HepG2 (cell line): ENCODE measurements around the gene TBC1D22A. TPM values are rescaled to one million over a fixed set of nuclear protein-coding genes. Genes with fewer than 3 reads are reported as not detected.
A peak's percentile ranks its signal among the peaks of the same experiment; 100 is the strongest.

ENCODE experiments used
- ATAC-seq: fragments of 200-7000 bp; cut with Tn5 transposase; 3 replicates; pipeline ENCODE4 v1.9.1; 2020; ENCODE audit warnings: mild to moderate bottlenecking, moderate library complexity
- BruUV-seq: library from RNA; stranded (reverse); fragments of 400-500 nt; replicated peaks from 2 replicates; lab custom pipeline; 2021; lab: Mats Ljungman, UMichigan
- CTCF ChIA-PET: fragments of 300-600 bp; formaldehyde crosslinking; extraction: SDS; loops from one replicate; lab custom pipeline; 2021; ENCODE audit warnings: low total read pairs, inconsistent platforms, low intra/inter-chr PET ratio; lab: Yijun Ruan, JAX
- POLR2A ChIA-PET: fragments of 350-600 bp; sonication (Branson Sonifier 250); formaldehyde crosslinking; loops from one replicate; lab custom pipeline; 2020; ENCODE audit warnings: antibody characterized with exemption, inconsistent platforms; lab: Yijun Ruan, JAX
- DNase-seq: peaks from one replicate; pipeline ENCODE4 v3.0.0-alpha.2; 2015; ENCODE audit warnings: low spot score
- FAIRE-seq: peaks from 3 replicates; lab custom pipeline; 2011; peaks lifted over from hg19 to GRCh38; lab: Jason Lieb, UNC
- H2AFZ ChIP-seq: one replicate; pipeline ENCODE4 v1.6.1; 2011; ENCODE audit warnings: low read length, inconsistent platforms
- H3K27ac ChIP-seq: fragments of 300-600 bp; 3 replicates; pipeline ENCODE4 v1.8.0; 2011; ENCODE audit warnings: mixed run types, mild to moderate bottlenecking, mixed read lengths, low read length, inconsistent platforms; ENCODE audit not compliant: insufficient read depth; ENCODE audit errors: extremely low read length
- H3K27me3 ChIP-seq, 2 experiments: fragments of 200-600 bp in 1 of 2; 2 replicates in 1 of 2; 3 replicates in 1 of 2; pipeline versions ENCODE4 v1.6.0 to v1.8.0; 2011; ENCODE audit warnings: low read length in 2 of 2, mild to moderate bottlenecking in 2 of 2, moderate library complexity in 2 of 2, inconsistent platforms in 1 of 2; ENCODE audit not compliant: insufficient read depth in 2 of 2, control insufficient read depth in 1 of 2
- H3K36me3 ChIP-seq, 2 experiments: fragments of 200-600 bp in 1 of 2; replicated peaks in 1 of 2; 2 replicates in 1 of 2; 3 replicates in 1 of 2; pipeline versions ENCODE4 v1.5.1 to v1.8.0; 2011; ENCODE audit warnings: low read length in 2 of 2, inconsistent platforms in 1 of 2; ENCODE audit not compliant: insufficient read depth in 2 of 2, control insufficient read depth in 1 of 2
- H3K4me1 ChIP-seq: 2 replicates; pipeline ENCODE4 v1.5.1; 2012; ENCODE audit warnings: low read length, inconsistent platforms; ENCODE audit not compliant: insufficient read depth
- H3K4me2 ChIP-seq: 2 replicates; pipeline ENCODE4 v1.6.0; 2011; ENCODE audit warnings: low read depth, low read length, inconsistent platforms
- H3K4me3 ChIP-seq, 3 experiments: fragments of 200-600 bp in 1 of 3; sonication (generic), shearing (Covaris generic) in 1 of 3; replicated peaks in 1 of 3; 2 replicates each; pipeline ENCODE4 v1.5.1; 2011 to 2016; ENCODE audit warnings: low read length in 3 of 3, inconsistent platforms in 2 of 3, low read depth in 2 of 3, mild to moderate bottlenecking in 2 of 3, control low read depth in 1 of 3, mixed read lengths in 1 of 3; ENCODE audit not compliant: insufficient read depth in 1 of 3
- H3K79me2 ChIP-seq: one replicate; pipeline ENCODE4 v1.6.1; 2011; ENCODE audit warnings: low read length, inconsistent platforms; ENCODE audit not compliant: insufficient read depth
- H3K9ac ChIP-seq: 2 replicates; pipeline ENCODE4 v1.6.0; 2011; ENCODE audit warnings: mild to moderate bottlenecking, low read depth, low read length, inconsistent platforms; ENCODE audit not compliant: insufficient read depth
- H3K9me3 ChIP-seq: 2 replicates; pipeline ENCODE4 v1.5.1; 2012; ENCODE audit warnings: mild to moderate bottlenecking, low read length
- H4K20me1 ChIP-seq: 2 replicates; pipeline ENCODE4 v1.6.0; 2011; ENCODE audit warnings: inconsistent platforms, mild to moderate bottlenecking, low read length, moderate library complexity; ENCODE audit not compliant: insufficient read depth
- AGO2 ChIP-seq: fragments of 200-400 bp; formaldehyde crosslinking; optimal IDR thresholded peaks from 2 replicates; pipeline ENCODE3; 2017; ENCODE audit warnings: mild to moderate bottlenecking, low read depth, low read length, moderate library complexity
- CCAR2 ChIP-seq: fragments of 200-400 bp; formaldehyde crosslinking; optimal IDR thresholded peaks from 2 replicates; pipeline ENCODE3; 2018; ENCODE audit warnings: low read depth, mild to moderate bottlenecking, low read length, moderate library complexity
- EED ChIP-seq: sonication (generic); formaldehyde crosslinking; IDR thresholded peaks from 2 replicates; pipeline ENCODE4 v1.5.0; 2020; ENCODE audit warnings: mild to moderate bottlenecking, missing genetic modification reagents
- ELF3 ChIP-seq: IDR thresholded peaks from 2 replicates; pipeline ENCODE4 v1.6.1; 2016; ENCODE audit warnings: missing genetic modification reagents, missing compliant biosample characterization
- KDM5A ChIP-seq: fragments of 200-600 bp; sonication (generic); IDR thresholded peaks from 2 replicates; pipeline ENCODE4 v1.7.0; 2018; ENCODE audit warnings: antibody characterized with exemption, mild to moderate bottlenecking, low read length, borderline replicate concordance
- KMT2A ChIP-seq: sonication (generic); formaldehyde crosslinking; IDR thresholded peaks from 2 replicates; pipeline ENCODE4 v1.4.0; 2020; ENCODE audit warnings: missing genetic modification reagents
- LCORL ChIP-seq, 2 experiments: fragments of 450-650 bp in 1 of 2; sonication (generic) in 1 of 2; formaldehyde crosslinking in 1 of 2; IDR thresholded peaks; 2 replicates each; pipeline versions ENCODE4 v1.5.0 to v1.6.1; 2017 to 2020; ENCODE audit warnings: antibody characterized with exemption in 1 of 2, missing genetic modification reagents in 1 of 2
- MED8 ChIP-seq: sonication (generic); formaldehyde crosslinking; IDR thresholded peaks from 2 replicates; pipeline ENCODE4 v1.8.1; 2023; ENCODE audit warnings: mild to moderate bottlenecking, missing genetic modification reagents; ENCODE audit not compliant: insufficient replicate concordance
- RCOR2 ChIP-seq: IDR thresholded peaks from 2 replicates; pipeline ENCODE4 v1.6.1; 2016; ENCODE audit warnings: missing biosample characterization, missing genetic modification reagents
- YEATS4 ChIP-seq: sonication (generic); formaldehyde crosslinking; IDR thresholded peaks from 2 replicates; pipeline ENCODE4 v1.4.0; 2020; ENCODE audit warnings: missing genetic modification reagents, borderline replicate concordance
- ZNF746 ChIP-seq: sonication (generic); formaldehyde crosslinking; IDR thresholded peaks from 2 replicates; pipeline ENCODE4 v1.8.0; 2022; ENCODE audit warnings: mild to moderate bottlenecking, missing genetic modification reagents
- ZNF761 ChIP-seq: sonication (generic); formaldehyde crosslinking; conservative IDR thresholded peaks from 2 replicates; pipeline ENCODE4 v1.4.0; 2020; ENCODE audit warnings: mild to moderate bottlenecking, missing genetic modification reagents
- WGBS: methylation state at CpG from one replicate; pipeline ENCODE4 v1.1.6; 2017; ENCODE audit warnings: low lambda C conversion rate; 5-methylcytosine and 5-hydroxymethylcytosine counted together
- in situ Hi-C: cut with HindIII; loops from 2 replicates; pipeline ENCODE4 v1.10.0; 2017; ENCODE audit warnings: low pct_unique_long_range_greater_than_20kb; ENCODE audit not compliant: extremely low pct_ligation_motif_present
- intact Hi-C: fragments of 100-400 bp; cut with micrococcal nuclease; formaldehyde crosslinking; loops from one replicate; pipeline ENCODE4 v1.10.0; 2022; ENCODE audit not compliant: unreplicated experiment
- polyA plus RNA-seq, 8 experiments: library from polyadenylated mRNA; depleted of rRNA in 3 of 8; stranded (reverse) in 7 of 8; unstranded in 1 of 8; fragments of >200 nt; fragmentation: Illumina TruSeq in 4 of 8; extraction: Trizol in 4 of 8; gene quantifications; 2 replicates each; pipeline versions ENCODE4 v1.2.1 to v1.2.3, GENCODE V29; 2011 to 2016; ENCODE audit warnings: low read depth in 4 of 8, missing spikeins in 1 of 8, mixed read lengths in 1 of 8; ENCODE audit not compliant: insufficient read depth in 1 of 8
- total RNA-seq, 5 experiments: library from RNA; depleted of rRNA; stranded (reverse); fragments of >200 nt; fragmentation: Illumina TruSeq; extraction: Trizol; gene quantifications; 2 replicates each; pipeline ENCODE4 v1.2.3, GENCODE V29; 2016; ENCODE audit warnings: low read depth in 1 of 5

The TBC1D22A gene
- total and polyA plus RNA-seq, 2 of the 13 experiments (the other 11 are each of a cell fraction or from before 2014, with no cell fraction given): 17.3 to 18.0 TPM

GRCh38 chr22:46727813-46728364 is 34.6 kb upstream of the TBC1D22A start (continued):
- TF ChIP-seq EED: no peak
- no peak for TF ChIP-seq ELF3 (CRISPR knock-in tag)
- TF ChIP-seq RCOR2: no peak
- TF ChIP-seq KDM5A: no peak
- TF ChIP-seq LCORL (IDR thresholded peaks at IDR 0.05): no peak
- no peak for TF ChIP-seq LCORL (CRISPR knock-in tag; IDR thresholded peaks at IDR 0.05)
- no peak for TF ChIP-seq KMT2A (CRISPR knock-in tag)

- Histone ChIP-seq H3K9ac (no peak overlapping the region), H3K9me3 (no peaks in the 10 kb centered on the region), H3K36me3 (peaks cover 6 to 10% of the 10 kb centered on the region in 2 experiments; a peak in 3 of 5 replicates), H2AFZ (no peak overlapping the region), H3K27ac (no peak overlapping the region), H3K4me2 (no peak overlapping the region), H3K4me1 (peaks cover 34% of the 10 kb centered on the region), H3K79me2 (peaks cover 38% of the 10 kb centered on the region), H3K27me3 (no peaks in the 10 kb centered on the region), H4K20me1 (no peaks in the 10 kb centered on the region), H3K4me3 (no peak overlapping the region)
- FAIRE-seq: no peak
- DNase-seq: no peak
- TF ChIP-seq YEATS4 (CRISPR knock-in tag) (no peak), MED8 (CRISPR knock-in tag) (no peak), AGO2 (peak; percentile 37), ZNF761 (no peak), CCAR2 (no peak), ZNF746 (CRISPR knock-in tag) (no peak)
- in situ Hi-C loops (no loop called here), intact Hi-C loops (no loop called here)
- BruUV-seq: no TSS peak
- 100% methylated on average over 3 of the region's 11 CpGs for WGBS
- no peak for ATAC-seq
- ChIA-PET POLR2A (no interaction called here), CTCF (no interaction called here)
Observed at GRCh38 chr22:46728470-46728869, 34.0 kb upstream of the TBC1D22A start.
